Fibroblast of lung (primary cell): ENCODE results near the gene KPNA6. TPM values are rescaled to one million over a fixed set of nuclear protein-coding genes. Genes with fewer than 3 reads are reported as not detected.

Experiments used
- DNase-seq, 2 donors: peaks; one replicate each; pipeline versions ENCODE4 v3.0.0 to v3.0.0-alpha.2; 2010; ENCODE audit warnings: low read depth in 2 of 2
- H2AFZ ChIP-seq: 2 replicates; pipeline ENCODE4 v1.5.1; 2012; ENCODE audit warnings: low read length, control low read depth, inconsistent platforms
- H3K27ac ChIP-seq: 2 replicates; pipeline ENCODE4 v1.5.1; 2011; ENCODE audit warnings: low read length, control low read depth; ENCODE audit not compliant: insufficient read depth
- H3K27me3 ChIP-seq: 2 replicates; pipeline ENCODE4 v1.5.1; 2011; ENCODE audit warnings: mild to moderate bottlenecking, low read length; ENCODE audit not compliant: control insufficient read depth, insufficient read depth
- H3K36me3 ChIP-seq: 2 replicates; pipeline ENCODE4 v1.5.1; 2011; ENCODE audit warnings: low read length; ENCODE audit not compliant: control insufficient read depth, insufficient read depth
- H3K4me1 ChIP-seq: 2 replicates; pipeline ENCODE4 v1.5.1; 2011; ENCODE audit warnings: low read length; ENCODE audit not compliant: control insufficient read depth, insufficient read depth; ENCODE audit errors: extremely low read depth
- H3K4me2 ChIP-seq: 2 replicates; pipeline ENCODE4 v1.5.1; 2011; ENCODE audit warnings: low read length, control low read depth; ENCODE audit not compliant: insufficient read depth; ENCODE audit errors: extremely low read depth
- H3K4me3 ChIP-seq, 4 experiments: fragments of 200-600 bp in 1 of 4; sonication (generic) in 1 of 4; replicated peaks in 1 of 4; 2 replicates each; pipeline ENCODE4 v1.5.1; 2011 to 2016; ENCODE audit warnings: low read length in 4 of 4, low read depth in 3 of 4, mild to moderate bottlenecking in 3 of 4, control low read depth in 2 of 4, inconsistent platforms in 1 of 4, mixed read lengths in 1 of 4; ENCODE audit not compliant: insufficient read depth in 1 of 4; ENCODE audit errors: control extremely low read depth in 1 of 4
- H3K79me2 ChIP-seq: 2 replicates; pipeline ENCODE4 v1.5.1; 2012; ENCODE audit warnings: mild to moderate bottlenecking, low read length, inconsistent platforms; ENCODE audit not compliant: control insufficient read depth, insufficient read depth
- H3K9ac ChIP-seq: 2 replicates; pipeline ENCODE4 v1.5.1; 2011; ENCODE audit warnings: mild to moderate bottlenecking, low read length, control low read depth; ENCODE audit not compliant: insufficient read depth
- H3K9me3 ChIP-seq: 2 replicates; pipeline ENCODE4 v1.5.1; 2012; ENCODE audit warnings: low read depth, low read length; ENCODE audit not compliant: control insufficient read depth, insufficient read depth
- H4K20me1 ChIP-seq: 2 replicates; pipeline ENCODE4 v1.5.1; 2011; ENCODE audit warnings: low read length; ENCODE audit not compliant: control insufficient read depth, insufficient read depth; ENCODE audit errors: extremely low read depth
- CTCF ChIP-seq, 2 donors: IDR thresholded peaks in 1 of 2; conservative IDR thresholded peaks in 1 of 2; 1 replicate in 1 of 2; 2 replicates in 1 of 2; pipeline ENCODE4 v1.5.1; 2011 to 2012; ENCODE audit warnings: low read length in 2 of 2, control low read depth in 1 of 2, inconsistent platforms in 1 of 2, low read depth in 1 of 2, mild to moderate bottlenecking in 1 of 2
- EZH2 ChIP-seq: IDR thresholded peaks from 2 replicates; pipeline ENCODE4 v1.5.1; 2012; ENCODE audit warnings: low read length, control low read depth, mild to moderate bottlenecking; ENCODE audit errors: missing control alignments
- polyA plus RNA-seq, 2 donors: library from polyadenylated mRNA; depleted of rRNA in 1 of 2; stranded (reverse) in 1 of 2; unstranded in 1 of 2; fragments of >200 nt; gene quantifications; 2 replicates each; pipeline ENCODE4 v1.2.1, GENCODE V29; 2011 to 2012; ENCODE audit warnings: missing spikeins in 1 of 2
- total RNA-seq: library from RNA; depleted of rRNA; stranded (reverse); fragments of >200 nt; gene quantifications from 2 replicates; pipeline ENCODE4 v1.2.1, GENCODE V29; 2014

Gene KPNA6
- total and polyA plus RNA-seq, 2 donors (not counting 1 experiment from before 2014, with no cell fraction given): 40.1 to 48.5 TPM

- H3K9me3 ChIP-seq: no peaks in the 10 kb centered on the region
- peaks cover 16% of the 10 kb centered on the region for H3K36me3 ChIP-seq
- H3K79me2 ChIP-seq: peaks cover 16% of the 10 kb centered on the region
- H3K4me3 ChIP-seq: peak overlapping the region; percentile 79 to 86 (median 82)
- H3K4me2 ChIP-seq: peak overlapping the region; percentile 87
- peak in 1 of 2 donors; percentile 28 for TF ChIP-seq CTCF (conservative IDR thresholded peaks at IDR 0.05 in 1 of 2, IDR thresholded peaks at IDR 0.05 in 1 of 2; ENCODE audit: low read depth in 1 of 2, low read length in 2 of 2)
- TF ChIP-seq EZH2: no peak
- H3K9ac ChIP-seq: peak overlapping the region; percentile 86
- peak overlapping the region; percentile 86 for H3K27ac ChIP-seq
- peak overlapping the region; percentile 21 for H2AFZ ChIP-seq
- peaks cover 7% of the 10 kb centered on the region for H3K4me1 ChIP-seq
- H4K20me1 ChIP-seq: no peaks in the 10 kb centered on the region
- DNase-seq: no peak
- H3K27me3 ChIP-seq: no peaks in the 10 kb centered on the region
Observed at GRCh38 chr1:32073299-32074229, 34.3 kb upstream of the KPNA6 start.

- H3K4me2 ChIP-seq: no peak overlapping the region
- H3K9me3 ChIP-seq: no peaks in the 10 kb centered on the region
- H2AFZ ChIP-seq: no peak overlapping the region
- no peak for DNase-seq
- TF ChIP-seq CTCF (conservative IDR thresholded peaks at IDR 0.05 in 1 of 2, IDR thresholded peaks at IDR 0.05 in 1 of 2; ENCODE audit: low read depth in 1 of 2, low read length in 2 of 2) (no peak), EZH2 (no peak)
- H3K4me3 ChIP-seq: no peak overlapping the region
- no peak overlapping the region for H3K27ac ChIP-seq
- H3K9ac ChIP-seq: no peak overlapping the region
- H3K79me2 ChIP-seq: peaks cover 16% of the 10 kb centered on the region
- peaks cover 7% of the 10 kb centered on the region for H3K4me1 ChIP-seq
- no peaks in the 10 kb centered on the region for H4K20me1 ChIP-seq
- peaks cover 16% of the 10 kb centered on the region for H3K36me3 ChIP-seq
- H3K27me3 ChIP-seq: no peaks in the 10 kb centered on the region
Observed at GRCh38 chr1:32074841-32075240, 33.0 kb upstream of the KPNA6 start.

GRCh38 chr1:32077451-32077850 lies 30.4 kb upstream of the KPNA6 start:
- H3K36me3 ChIP-seq: peaks cover 16% of the 10 kb centered on the region
- H3K4me1 ChIP-seq: peaks cover 2% of the 10 kb centered on the region
- DNase-seq: no peak
- H2AFZ ChIP-seq: no peak overlapping the region
- no peaks in the 10 kb centered on the region for H4K20me1 ChIP-seq
- H3K4me3 ChIP-seq: no peak overlapping the region
- no peak overlapping the region for H3K27ac ChIP-seq
- H3K9me3 ChIP-seq: no peaks in the 10 kb centered on the region
- no peak overlapping the region for H3K9ac ChIP-seq
- no peak overlapping the region for H3K4me2 ChIP-seq
- H3K27me3 ChIP-seq: no peaks in the 10 kb centered on the region
- peaks cover 16% of the 10 kb centered on the region for H3K79me2 ChIP-seq
- no peak for TF ChIP-seq CTCF (conservative IDR thresholded peaks at IDR 0.05 in 1 of 2, IDR thresholded peaks at IDR 0.05 in 1 of 2; ENCODE audit: low read depth in 1 of 2, low read length in 2 of 2)
- TF ChIP-seq EZH2: no peak
